NB4 (cell line): ENCODE measurements around the gene PRTN3.

Source experiments
- DNase-seq: peaks from one replicate; pipeline ENCODE4 v3.0.0; 2010; ENCODE audit warnings: low read depth
- H3K4me3 ChIP-seq: one replicate; pipeline ENCODE4 v1.5.1; 2011; ENCODE audit warnings: mild to moderate bottlenecking, low read depth, low read length, moderate library complexity
- MYC ChIP-seq: IDR thresholded peaks from 2 replicates; pipeline ENCODE4 v1.6.1; 2011; ENCODE audit warnings: low read depth, low read length
- POLR2A ChIP-seq: IDR thresholded peaks from 2 replicates; pipeline ENCODE4 v1.6.1; 2011; ENCODE audit warnings: mild to moderate bottlenecking; ENCODE audit not compliant: insufficient read length; ENCODE audit errors: extremely low read depth
- TF ChIP-seq, protein P1 (sequence below): IDR thresholded peaks from 2 replicates; pipeline ENCODE4 v1.6.1; 2011; ENCODE audit warnings: low read depth, low read length
- TF ChIP-seq, protein P2 (sequence below): IDR thresholded peaks from one replicate; pipeline ENCODE4 v1.5.1; 2012; ENCODE audit warnings: low read depth, low read length

The PRTN3 gene

DNA sequence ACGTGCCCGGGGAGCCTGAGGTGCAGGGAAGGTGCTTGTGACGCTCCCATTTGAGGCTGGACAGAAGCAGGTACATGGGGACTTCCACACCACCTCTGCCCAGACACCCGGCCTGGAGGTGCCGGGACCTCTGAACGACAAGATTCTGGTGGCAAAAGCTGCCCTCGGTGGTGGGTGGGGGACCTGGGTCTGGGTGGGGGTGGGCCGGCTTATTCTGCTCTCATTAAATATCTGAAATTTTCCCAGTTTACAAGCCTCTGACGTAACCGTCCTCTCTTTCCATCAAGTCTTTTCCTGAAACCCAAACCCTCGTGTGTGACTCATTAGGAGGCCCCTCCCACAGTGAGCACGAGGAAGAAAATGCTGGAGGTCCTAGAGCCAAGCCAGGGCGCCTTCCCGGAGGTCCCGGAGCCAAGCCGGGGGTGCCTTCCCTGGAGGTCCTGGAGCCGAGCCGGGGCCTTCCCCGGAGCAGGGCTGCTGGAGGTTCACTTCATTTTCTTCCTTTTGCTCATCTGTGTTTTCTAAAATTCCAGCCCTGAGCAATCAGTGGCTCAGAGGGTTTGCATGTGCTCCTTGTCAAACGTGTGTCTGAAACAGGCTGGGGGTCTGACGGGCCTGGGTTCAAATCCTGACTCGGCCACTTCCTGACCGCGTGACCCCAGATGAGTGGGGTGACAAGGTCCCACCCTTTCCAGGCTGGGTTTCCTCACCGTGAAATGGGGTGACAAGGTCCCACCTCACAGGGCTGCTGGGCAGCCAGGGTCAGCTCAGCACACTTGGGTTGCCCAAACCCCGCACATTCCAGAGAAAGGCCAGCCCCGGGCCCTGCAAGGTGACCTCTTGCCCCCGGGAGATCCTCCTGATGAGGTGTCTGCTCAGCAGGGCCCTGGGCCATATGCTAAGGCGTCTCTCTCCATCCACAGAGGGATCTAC is 28.7 kb downstream of the PRTN3 start:
- DNase-seq, result peak; percentile 55
- H3K4me3 ChIP-seq, result no peak overlapping the region
- no peak for TF ChIP-seq MYC
- TF ChIP-seq, protein P1, sequence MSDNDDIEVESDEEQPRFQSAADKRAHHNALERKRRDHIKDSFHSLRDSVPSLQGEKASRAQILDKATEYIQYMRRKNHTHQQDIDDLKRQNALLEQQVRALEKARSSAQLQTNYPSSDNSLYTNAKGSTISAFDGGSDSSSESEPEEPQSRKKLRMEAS, result no peak
- TF ChIP-seq, protein P2, sequence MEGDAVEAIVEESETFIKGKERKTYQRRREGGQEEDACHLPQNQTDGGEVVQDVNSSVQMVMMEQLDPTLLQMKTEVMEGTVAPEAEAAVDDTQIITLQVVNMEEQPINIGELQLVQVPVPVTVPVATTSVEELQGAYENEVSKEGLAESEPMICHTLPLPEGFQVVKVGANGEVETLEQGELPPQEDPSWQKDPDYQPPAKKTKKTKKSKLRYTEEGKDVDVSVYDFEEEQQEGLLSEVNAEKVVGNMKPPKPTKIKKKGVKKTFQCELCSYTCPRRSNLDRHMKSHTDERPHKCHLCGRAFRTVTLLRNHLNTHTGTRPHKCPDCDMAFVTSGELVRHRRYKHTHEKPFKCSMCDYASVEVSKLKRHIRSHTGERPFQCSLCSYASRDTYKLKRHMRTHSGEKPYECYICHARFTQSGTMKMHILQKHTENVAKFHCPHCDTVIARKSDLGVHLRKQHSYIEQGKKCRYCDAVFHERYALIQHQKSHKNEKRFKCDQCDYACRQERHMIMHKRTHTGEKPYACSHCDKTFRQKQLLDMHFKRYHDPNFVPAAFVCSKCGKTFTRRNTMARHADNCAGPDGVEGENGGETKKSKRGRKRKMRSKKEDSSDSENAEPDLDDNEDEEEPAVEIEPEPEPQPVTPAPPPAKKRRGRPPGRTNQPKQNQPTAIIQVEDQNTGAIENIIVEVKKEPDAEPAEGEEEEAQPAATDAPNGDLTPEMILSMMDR, result no peak
- TF ChIP-seq POLR2A, result no peak

DNA sequence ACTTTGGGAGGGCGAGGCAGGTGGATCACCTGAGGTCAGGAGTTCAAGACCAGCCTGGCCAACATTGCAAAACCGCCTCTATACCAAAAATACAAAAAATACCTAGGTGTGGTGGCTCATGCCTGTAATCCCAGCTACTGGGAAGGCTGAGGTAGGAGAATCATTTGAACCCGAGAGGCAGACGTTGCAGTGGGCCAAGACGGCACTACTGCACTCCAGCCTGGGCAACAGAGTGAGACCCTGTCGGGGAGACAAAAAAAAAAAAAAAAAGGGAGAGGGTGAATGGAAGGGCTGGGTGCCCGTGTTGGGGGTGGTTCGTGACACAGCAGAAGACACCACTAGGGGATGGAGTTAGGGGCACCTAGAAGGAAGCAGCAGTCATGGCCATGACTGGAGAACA is 29.5 kb downstream of the PRTN3 start:
- DNase-seq, result no peak
- TF ChIP-seq, protein P1, result no peak
- TF ChIP-seq, protein P2, result no peak
- no peak overlapping the region for H3K4me3 ChIP-seq

DNA sequence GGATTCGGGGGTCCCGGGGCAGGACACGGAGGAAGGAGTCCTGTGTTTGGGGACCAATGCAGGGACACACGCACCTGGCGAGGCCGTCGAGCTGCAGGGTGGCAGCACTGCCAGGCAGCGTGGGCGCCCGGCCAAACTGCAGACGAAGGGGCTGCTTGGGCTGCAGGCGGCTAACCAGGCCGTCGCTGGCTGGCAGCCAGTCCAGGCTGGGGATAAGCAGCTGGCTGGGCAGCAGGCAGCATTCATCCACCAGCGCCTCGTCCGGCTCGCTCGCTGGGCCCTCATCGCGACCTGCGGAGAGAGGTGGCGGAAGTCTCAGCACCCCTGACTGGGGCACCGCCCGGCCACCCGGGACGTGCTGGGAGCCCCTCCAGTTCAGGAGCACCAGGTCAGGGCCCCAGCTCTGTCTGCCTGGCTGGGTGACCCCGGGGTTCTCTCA is 30.2 kb downstream of the PRTN3 start:
- H3K4me3 ChIP-seq, result no peak overlapping the region
- TF ChIP-seq, protein P1, result no peak
- TF ChIP-seq, protein P2, result no peak
- no peak for TF ChIP-seq POLR2A
- DNase-seq, result no peak

DNA sequence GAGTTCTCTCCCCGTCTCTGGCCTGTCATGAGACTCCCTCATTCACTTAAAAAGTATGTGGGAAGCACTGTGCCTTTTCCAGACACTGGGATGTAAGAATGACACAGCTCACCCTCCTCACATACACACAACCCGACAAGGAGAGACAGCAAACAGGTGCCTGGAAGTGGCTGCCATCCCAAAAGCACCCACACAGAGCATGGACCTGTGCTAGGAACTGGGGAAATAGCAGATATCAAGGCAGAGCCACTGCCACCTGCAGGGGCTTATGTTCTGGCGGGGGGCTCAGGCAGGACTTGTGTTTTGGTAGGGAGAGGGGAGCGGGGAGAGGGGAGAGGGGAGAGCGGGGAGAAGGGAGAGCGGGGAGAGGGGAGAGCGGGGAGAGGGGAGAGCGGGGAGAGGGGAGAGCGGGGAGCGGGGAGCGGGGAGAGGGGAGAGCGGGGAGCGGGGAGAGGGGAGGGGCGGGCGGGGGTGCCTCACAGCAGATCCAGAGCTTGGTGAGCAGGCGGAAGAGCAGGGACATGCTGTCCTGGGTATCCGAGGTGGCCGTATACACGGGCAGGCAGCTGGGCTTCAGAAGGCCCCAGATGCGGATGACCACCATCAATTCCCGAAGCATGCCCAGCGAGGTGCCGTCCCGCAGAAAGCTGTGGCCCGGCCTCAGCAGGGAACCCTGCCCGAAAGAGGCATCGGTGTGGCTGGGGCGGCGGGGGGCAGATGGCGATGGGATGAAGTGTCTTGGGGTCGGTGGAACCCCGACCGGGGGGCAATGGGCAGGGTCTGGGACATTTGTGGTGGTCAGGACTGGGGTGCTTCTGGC is 30.9 kb downstream of the PRTN3 start:
- TF ChIP-seq POLR2A, result no peak
- TF ChIP-seq, protein P2, result no peak
- no peak overlapping the region for H3K4me3 ChIP-seq
- DNase-seq, result no peak

DNA sequence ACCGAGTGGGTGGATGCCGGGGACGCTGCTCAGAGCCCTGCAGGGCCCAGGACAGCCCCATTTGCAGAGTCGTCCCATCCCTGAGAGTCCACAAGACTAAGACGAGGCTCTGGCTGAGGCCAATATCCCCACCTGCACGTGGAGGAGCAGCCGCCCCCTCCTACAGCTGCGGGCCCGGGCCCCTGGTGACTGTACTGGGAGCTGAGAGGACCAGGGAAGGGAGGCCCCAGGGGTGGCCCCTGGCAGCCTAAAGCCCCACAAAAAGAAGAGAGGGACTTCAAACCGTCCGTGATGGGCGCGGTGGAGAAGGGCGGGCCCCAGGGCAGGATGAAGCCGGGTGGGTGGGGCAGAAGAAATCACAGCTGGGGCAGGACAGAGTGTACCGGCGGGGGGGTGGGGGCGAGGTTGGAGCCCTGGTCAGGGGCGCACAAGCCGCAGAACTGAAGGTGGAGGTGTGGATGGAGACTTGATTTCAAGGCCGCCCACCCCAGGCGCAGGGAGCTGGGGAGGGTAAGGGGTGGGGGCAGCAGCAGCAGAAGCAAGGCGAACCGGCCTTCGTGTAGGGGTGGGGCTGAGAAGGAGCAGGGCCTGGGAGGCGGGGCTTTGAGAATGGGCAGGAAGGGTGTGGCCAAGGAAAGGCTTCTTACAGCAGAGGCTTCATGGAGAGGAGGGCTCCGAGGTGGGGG is 31.6 kb downstream of the PRTN3 start:
- H3K4me3 ChIP-seq, result no peak overlapping the region
- TF ChIP-seq POLR2A (no peak), MYC (no peak)
- TF ChIP-seq, protein P2, result no peak
- TF ChIP-seq, protein P1, result peak; percentile 8; the same call in 1 of the 2 replicates
- peak; percentile 73 for DNase-seq
